H54 (cell line): ENCODE measurements around the gene ZNF79.

Experiments used
- DNase-seq: peaks from one replicate; pipeline ENCODE4 v3.0.0; 2011; ENCODE audit warnings: low spot score, mixed read lengths; ENCODE audit not compliant: insufficient read length
- FAIRE-seq: peaks from 3 replicates; lab custom pipeline; 2011; peaks lifted over from hg19 to GRCh38; lab: Jason Lieb, UNC
- POLR2A ChIP-seq: IDR thresholded peaks from 2 replicates; pipeline ENCODE4 v1.6.1; 2011; ENCODE audit warnings: low read depth, mild to moderate bottlenecking, low read length

ZNF79 gene

GRCh38 chr9:127423934-127424675, at the start of gene ZNF79:
TSS of gene ZNF79 (plus strand) at chr9:127424382. CDS start at chr9:127424788, 406 bp downstream.
- peak; percentile 86 for FAIRE-seq
- TF ChIP-seq POLR2A, result peak; percentile 90
- DNase-seq, result peak; percentile 99

GRCh38 chr9:127380479-127380878, 43.7 kb upstream of the ZNF79 start:
- DNase-seq, result no peak
- TF ChIP-seq POLR2A, result no peak
- FAIRE-seq, result no peak

GRCh38 chr9:127382541-127382940, 41.6 kb upstream of the ZNF79 start:
- DNase-seq, result no peak
- FAIRE-seq, result no peak

GRCh38 chr9:127384016-127384730, 40.0 kb upstream of the ZNF79 start:
- TF ChIP-seq POLR2A, result no peak
- FAIRE-seq (no peak), DNase-seq (no peak)

More at GRCh38 chr9:127382541-127382940, 41.6 kb upstream of the ZNF79 start:
- TF ChIP-seq POLR2A, result no peak

GRCh38 chr9:127384901-127385300, 39.3 kb upstream of the ZNF79 start:
- FAIRE-seq, result no peak
- no peak for DNase-seq
- TF ChIP-seq POLR2A, result no peak

GRCh38 chr9:127386249-127386648, 37.9 kb upstream of the ZNF79 start:
- FAIRE-seq (no peak), DNase-seq (no peak)
- TF ChIP-seq POLR2A, result no peak

- DNase-seq (no peak), FAIRE-seq (no peak)
- TF ChIP-seq POLR2A, result no peak
Observed at GRCh38 chr9:127386981-127387380, 37.2 kb upstream of the ZNF79 start.

GRCh38 chr9:127388037-127388855, 35.9 kb upstream of the ZNF79 start:
- peak; percentile 97 for FAIRE-seq
- no peak for TF ChIP-seq POLR2A
- DNase-seq, result peak; percentile 97

- TF ChIP-seq POLR2A, result no peak
- FAIRE-seq (no peak), DNase-seq (no peak)
Observed at GRCh38 chr9:127388856-127389238, 35.3 kb upstream of the ZNF79 start.

GRCh38 chr9:127389381-127390247, 34.6 kb upstream of the ZNF79 start:
- peak; percentile 6 for FAIRE-seq
- no peak for DNase-seq
- no peak for TF ChIP-seq POLR2A

- DNase-seq (no peak), FAIRE-seq (no peak)
Observed at GRCh38 chr9:127390248-127390545, 34.0 kb upstream of the ZNF79 start.

GRCh38 chr9:127390563-127390962, 33.6 kb upstream of the ZNF79 start:
- no peak for TF ChIP-seq POLR2A
- no peak for DNase-seq
- no peak for FAIRE-seq

More at GRCh38 chr9:127390248-127390545, 34.0 kb upstream of the ZNF79 start:
- TF ChIP-seq POLR2A, result no peak

- DNase-seq (no peak), FAIRE-seq (no peak)
Observed at GRCh38 chr9:127392166-127392565, 32.0 kb upstream of the ZNF79 start.

More at GRCh38 chr9:127392166-127392565, 32.0 kb upstream of the ZNF79 start:
- TF ChIP-seq POLR2A, result no peak
